LHCN-M2 (cell line): ENCODE results near the gene SQSTM1. TPM values are rescaled to one million over a fixed set of nuclear protein-coding genes. Genes with fewer than 3 reads are reported as not detected.
A peak's percentile ranks its signal among the peaks of the same experiment; 100 is the strongest.

Source experiments
- DNase-seq: peaks from one replicate; pipeline ENCODE4 v3.0.0-alpha.2; 2012; ENCODE audit warnings: low read depth
- total RNA-seq: library from RNA; depleted of rRNA; stranded (reverse); fragments of >200 nt; gene quantifications from 2 replicates; pipeline ENCODE4 v1.2.3, GENCODE V29; 2014

SQSTM1 gene
- total RNA-seq, 1 experiment from 2014 or later = 548 TPM

GRCh38 chr5:179805529-179806249 is 15.0 kb upstream of the SQSTM1 start:
- peak; percentile 48 for DNase-seq

GRCh38 chr5:179806250-179807048 is 14.3 kb upstream of the SQSTM1 start, which contains the start of gene MGAT4B:
MGAT4B (minus strand) TSS chr5:179806866; CDS start chr5:179806583, 283 bp downstream.
- DNase-seq = peak; percentile 69

GRCh38 chr5:179812135-179812825 is 8.4 kb upstream of the SQSTM1 start:
- no peak for DNase-seq

- DNase-seq = no peak
Measured at GRCh38 chr5:179812997-179813607, 7.6 kb upstream of the SQSTM1 start.

- DNase-seq = no peak
Measured at GRCh38 chr5:179814090-179814489, 6.6 kb upstream of the SQSTM1 start.

- DNase-seq = no peak
Measured at GRCh38 chr5:179815491-179816249, 5.0 kb upstream of the SQSTM1 start.

- no peak for DNase-seq
Measured at GRCh38 chr5:179816401-179816795, 4.3 kb upstream of the SQSTM1 start.

- DNase-seq = no peak
Measured at GRCh38 chr5:179816796-179817469, 3.8 kb upstream of the SQSTM1 start.

- DNase-seq = no peak
Measured at GRCh38 chr5:179817470-179817840, 3.2 kb upstream of the SQSTM1 start.

- no peak for DNase-seq
Measured at GRCh38 chr5:179817890-179818745, 2.6 kb upstream of the SQSTM1 start.

GRCh38 chr5:179818746-179819295 is 1.9 kb upstream of the SQSTM1 start:
- DNase-seq = peak; percentile 90

- DNase-seq = peak; percentile 80
Measured at GRCh38 chr5:179819296-179820126, 1.2 kb upstream of the SQSTM1 start.

- no peak for DNase-seq
Measured at GRCh38 chr5:179820127-179820482, 600 bp upstream of the SQSTM1 start.

GRCh38 chr5:179821298-179822058 is 773 bp downstream of the SQSTM1 start:
- DNase-seq = peak; percentile 91

GRCh38 chr5:179822059-179822432 is 1.3 kb downstream of the SQSTM1 start:
- DNase-seq = no peak

GRCh38 chr5:179822444-179822990 is 1.8 kb downstream of the SQSTM1 start:
- no peak for DNase-seq
